HUES48 (cell line): ENCODE measurements around the gene FYCO1.

Source experiments
- H3K27ac ChIP-seq: one replicate; pipeline ENCODE4 v1.7.0; 2013; ENCODE audit warnings: low read depth, low read length, inconsistent platforms
- H3K27me3 ChIP-seq: 2 replicates; pipeline ENCODE4 v1.6.1; 2013; ENCODE audit warnings: mild to moderate bottlenecking, low read length; ENCODE audit not compliant: control insufficient read depth, insufficient read depth
- H3K36me3 ChIP-seq: 2 replicates; pipeline ENCODE4 v1.6.1; 2013; ENCODE audit warnings: low read length; ENCODE audit not compliant: control insufficient read depth, insufficient read depth
- H3K4me1 ChIP-seq: 2 replicates; pipeline ENCODE4 v1.6.1; 2013; ENCODE audit warnings: mild to moderate bottlenecking, low read length; ENCODE audit not compliant: control insufficient read depth, insufficient read depth
- H3K4me3 ChIP-seq: 2 replicates; pipeline ENCODE4 v1.5.1; 2013; ENCODE audit warnings: mild to moderate bottlenecking, low read depth, low read length
- H3K9ac ChIP-seq: 2 replicates; pipeline ENCODE4 v1.6.1; 2013; ENCODE audit warnings: mild to moderate bottlenecking, low read depth, low read length, moderate library complexity
- H3K9me3 ChIP-seq: 2 replicates; pipeline ENCODE4 v1.6.1; 2013; ENCODE audit warnings: low read length; ENCODE audit not compliant: control insufficient read depth, insufficient read depth

The FYCO1 gene

DNA sequence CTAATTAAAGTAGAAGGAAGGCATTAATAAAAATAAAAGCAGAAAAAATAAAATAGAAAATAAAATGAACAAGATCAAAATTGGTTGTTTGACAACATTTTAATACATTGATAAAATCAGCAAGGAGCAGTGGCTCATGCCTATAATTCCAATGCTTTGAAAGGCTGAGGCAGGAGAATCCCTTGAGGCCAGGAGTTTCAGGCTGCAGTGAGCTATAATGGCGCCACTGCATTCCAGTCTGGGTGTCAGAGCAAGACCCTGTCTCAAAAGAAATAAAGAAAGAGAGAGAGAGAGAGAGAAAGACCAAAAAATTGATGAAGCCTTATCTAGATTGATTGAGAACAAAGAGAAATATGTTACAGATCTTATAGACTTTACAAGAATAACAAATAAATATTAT is 29.5 kb upstream of the FYCO1 start:
- H3K4me3 ChIP-seq: no peak overlapping the region
- no peaks in the 10 kb centered on the region for H3K27me3 ChIP-seq
- no peaks in the 10 kb centered on the region for H3K4me1 ChIP-seq
- H3K9me3 ChIP-seq: peaks cover 19% of the 10 kb centered on the region
- H3K9ac ChIP-seq: no peak overlapping the region
- H3K36me3 ChIP-seq: no peaks in the 10 kb centered on the region
- no peak overlapping the region for H3K27ac ChIP-seq

DNA sequence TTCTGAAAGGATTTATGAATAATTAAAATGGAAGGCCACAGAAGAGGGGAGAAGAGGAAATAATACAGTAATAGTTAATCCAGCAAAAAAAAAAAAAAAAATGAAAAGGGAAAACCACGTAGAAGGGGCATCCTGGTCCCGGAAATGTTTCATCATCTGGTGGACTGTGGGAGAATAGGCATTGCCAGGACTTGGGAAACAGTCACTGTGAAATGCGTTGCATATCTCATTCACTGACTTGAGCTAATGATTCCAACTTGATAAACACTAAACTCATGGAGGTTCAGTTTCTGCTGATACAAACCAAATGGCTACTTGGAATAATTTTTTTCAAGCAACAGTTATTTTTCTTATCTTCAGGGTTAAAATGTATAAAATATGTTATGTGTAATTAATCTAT is 28.5 kb upstream of the FYCO1 start:
- Histone ChIP-seq H3K9me3 (peaks cover 15% of the 10 kb centered on the region), H3K27me3 (no peaks in the 10 kb centered on the region), H3K4me1 (no peaks in the 10 kb centered on the region), H3K4me3 (no peak overlapping the region), H3K9ac (no peak overlapping the region), H3K36me3 (no peaks in the 10 kb centered on the region), H3K27ac (no peak overlapping the region)

DNA sequence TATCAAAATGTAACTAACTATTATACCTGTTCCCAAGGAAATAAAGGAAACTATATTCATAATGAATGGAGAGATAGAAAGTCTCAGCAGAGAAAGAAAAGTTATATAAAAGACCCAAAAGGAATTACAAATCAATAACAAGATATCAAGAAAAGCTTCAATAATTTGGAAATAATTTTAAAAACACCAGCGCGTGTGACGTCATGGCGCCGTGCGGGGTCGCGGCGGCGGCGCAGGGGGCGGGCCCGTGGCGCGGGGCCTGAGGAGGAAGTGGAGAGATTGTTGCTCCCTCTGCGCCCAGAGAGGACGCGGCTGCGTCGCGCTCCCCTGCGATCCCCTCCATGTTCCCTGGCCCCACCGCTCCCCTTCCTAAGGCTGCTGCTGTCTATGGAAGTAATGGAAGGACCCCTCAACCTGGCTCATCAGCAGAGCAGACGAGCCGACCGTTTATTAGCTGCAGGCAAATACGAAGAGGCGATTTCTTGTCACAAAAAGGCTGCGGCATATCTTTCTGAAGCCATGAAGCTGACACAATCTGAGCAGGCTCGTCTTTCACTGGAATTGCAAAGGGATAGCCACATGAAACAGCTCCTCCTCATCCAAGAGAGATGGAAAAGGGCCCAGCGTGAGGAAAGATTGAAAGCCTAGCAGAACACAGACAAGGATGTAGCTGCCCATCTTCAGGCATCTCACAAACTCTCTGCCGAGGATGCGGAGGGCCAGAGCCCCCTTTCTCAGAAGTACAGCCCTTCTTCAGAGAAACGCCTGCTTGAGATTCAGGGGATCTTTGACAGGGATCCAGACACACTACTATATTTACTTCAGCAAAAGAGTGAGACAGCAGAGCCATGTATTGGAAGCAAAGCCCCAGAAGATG is 27.5 kb upstream of the FYCO1 start:
- no peak overlapping the region for H3K27ac ChIP-seq
- no peaks in the 10 kb centered on the region for H3K36me3 ChIP-seq
- no peaks in the 10 kb centered on the region for H3K4me1 ChIP-seq
- H3K9ac ChIP-seq: no peak overlapping the region
- peaks cover 11% of the 10 kb centered on the region for H3K9me3 ChIP-seq
- H3K4me3 ChIP-seq: no peak overlapping the region
- no peaks in the 10 kb centered on the region for H3K27me3 ChIP-seq

DNA sequence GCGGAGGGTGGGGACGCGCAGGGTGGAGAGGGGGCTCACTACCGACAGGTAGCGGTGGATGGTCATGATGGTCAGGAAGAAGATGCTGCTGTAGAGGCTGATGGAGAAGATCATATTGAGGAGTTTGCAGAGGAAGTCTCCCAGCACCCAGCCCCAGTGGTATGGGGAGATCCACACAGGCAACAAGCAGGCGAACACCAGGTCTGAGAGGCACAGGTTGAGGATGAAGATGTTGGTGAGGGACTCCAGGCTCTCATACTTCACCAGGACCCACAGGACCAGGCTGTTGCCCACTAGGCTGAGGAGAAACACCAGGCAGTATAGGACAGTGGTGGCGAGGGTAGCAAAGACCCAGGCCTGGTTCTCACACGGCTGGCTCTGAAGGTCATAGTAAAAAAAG is 25.9 kb upstream of the FYCO1 start:
- Histone ChIP-seq H3K9ac (no peak overlapping the region), H3K27ac (no peak overlapping the region)

DNA sequence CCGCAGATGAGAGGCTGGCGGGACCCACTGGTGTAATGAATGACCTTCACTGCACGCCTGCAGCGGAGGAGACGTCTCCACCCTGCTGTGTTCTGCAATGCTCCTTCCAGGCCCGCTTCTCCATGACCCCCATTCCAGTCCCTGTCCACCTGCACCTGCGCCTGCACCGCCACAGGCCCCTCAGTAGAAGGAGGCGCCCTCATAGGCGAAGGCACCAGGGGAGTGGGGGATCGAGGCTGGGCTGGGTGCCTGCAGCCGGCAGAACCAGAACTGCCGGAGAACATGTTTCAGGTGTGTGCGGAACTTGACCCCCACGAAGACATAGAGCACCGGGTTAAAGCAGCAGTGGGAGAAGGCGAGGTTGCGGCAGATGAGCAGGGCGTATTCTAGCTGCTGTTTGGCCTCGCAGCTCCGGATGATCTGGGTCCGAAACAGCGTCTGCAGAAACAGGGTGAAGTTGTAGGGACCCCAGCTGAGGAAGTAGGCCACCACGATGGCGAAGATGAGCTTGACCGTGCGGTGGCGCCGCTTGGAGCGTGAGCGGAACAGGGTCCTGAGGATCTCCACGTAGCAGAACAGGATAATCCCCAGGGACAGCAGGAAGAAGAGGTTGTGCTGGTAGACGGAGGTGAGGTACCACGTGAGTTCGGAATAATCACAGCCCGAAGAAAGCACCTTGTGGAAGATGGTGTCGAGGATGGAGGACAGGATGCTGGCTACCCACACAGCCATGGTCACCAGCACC is 25.3 kb upstream of the FYCO1 start:
- Histone ChIP-seq H3K4me1 (no peaks in the 10 kb centered on the region), H3K9me3 (no peaks in the 10 kb centered on the region), H3K9ac (no peak overlapping the region), H3K4me3 (no peak overlapping the region), H3K27ac (no peak overlapping the region), H3K36me3 (no peaks in the 10 kb centered on the region), H3K27me3 (no peaks in the 10 kb centered on the region)

More for the DNA sequence above, 25.9 kb upstream of the FYCO1 start:
- Histone ChIP-seq H3K27me3 (no peaks in the 10 kb centered on the region), H3K4me3 (no peak overlapping the region), H3K4me1 (no peaks in the 10 kb centered on the region), H3K9me3 (no peaks in the 10 kb centered on the region), H3K36me3 (no peaks in the 10 kb centered on the region)

DNA sequence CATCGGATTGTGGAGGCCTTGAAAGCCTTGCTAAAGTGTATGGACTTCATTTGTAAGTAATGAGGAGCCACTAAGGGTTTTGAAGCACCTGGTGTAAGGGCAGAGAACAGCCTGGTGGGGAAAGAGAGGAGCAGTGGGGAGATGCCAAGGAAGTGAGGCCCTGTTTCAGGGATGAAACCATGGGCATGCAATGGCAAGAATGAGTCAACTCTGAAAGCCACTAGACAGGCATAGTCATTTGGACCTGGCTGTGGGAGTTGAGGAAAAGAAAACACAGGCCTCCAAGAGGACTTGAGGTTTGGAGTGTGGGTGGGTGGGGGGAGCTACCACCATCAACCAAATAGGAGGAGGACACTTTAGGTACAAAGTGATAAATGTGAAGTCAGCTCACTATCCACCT is 24.1 kb upstream of the FYCO1 start:
- H3K9ac ChIP-seq: no peak overlapping the region
- H3K4me1 ChIP-seq: no peaks in the 10 kb centered on the region

DNA sequence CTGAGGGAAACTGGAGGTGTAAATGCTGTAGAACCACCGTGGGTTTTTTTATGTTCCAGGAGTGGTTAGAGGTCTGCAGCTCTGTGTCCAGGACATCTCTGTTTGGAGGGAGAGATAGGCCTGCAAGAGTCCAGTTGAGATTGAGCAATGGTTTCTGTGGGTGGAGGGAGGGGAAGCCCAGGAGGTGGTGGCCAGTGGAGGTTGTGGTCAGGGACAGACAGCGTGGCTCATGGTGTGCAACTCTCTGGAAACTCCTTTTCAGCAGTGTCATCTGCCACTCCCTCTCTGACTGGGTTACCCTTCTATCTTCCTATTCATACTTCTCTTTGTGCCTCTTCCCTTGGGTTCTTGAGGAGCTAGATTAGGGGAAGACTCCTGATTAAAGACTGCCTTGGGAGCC is 22.1 kb upstream of the FYCO1 start:
- no peak overlapping the region for H3K9ac ChIP-seq
- no peak overlapping the region for H3K4me3 ChIP-seq
- no peaks in the 10 kb centered on the region for H3K9me3 ChIP-seq
- no peaks in the 10 kb centered on the region for H3K27me3 ChIP-seq
- no peak overlapping the region for H3K27ac ChIP-seq
- H3K4me1 ChIP-seq: no peaks in the 10 kb centered on the region
- H3K36me3 ChIP-seq: no peaks in the 10 kb centered on the region

More for the DNA sequence above, 24.1 kb upstream of the FYCO1 start:
- no peaks in the 10 kb centered on the region for H3K9me3 ChIP-seq
- H3K27me3 ChIP-seq: no peaks in the 10 kb centered on the region
- no peak overlapping the region for H3K4me3 ChIP-seq
- H3K36me3 ChIP-seq: no peaks in the 10 kb centered on the region
- H3K27ac ChIP-seq: no peak overlapping the region

DNA sequence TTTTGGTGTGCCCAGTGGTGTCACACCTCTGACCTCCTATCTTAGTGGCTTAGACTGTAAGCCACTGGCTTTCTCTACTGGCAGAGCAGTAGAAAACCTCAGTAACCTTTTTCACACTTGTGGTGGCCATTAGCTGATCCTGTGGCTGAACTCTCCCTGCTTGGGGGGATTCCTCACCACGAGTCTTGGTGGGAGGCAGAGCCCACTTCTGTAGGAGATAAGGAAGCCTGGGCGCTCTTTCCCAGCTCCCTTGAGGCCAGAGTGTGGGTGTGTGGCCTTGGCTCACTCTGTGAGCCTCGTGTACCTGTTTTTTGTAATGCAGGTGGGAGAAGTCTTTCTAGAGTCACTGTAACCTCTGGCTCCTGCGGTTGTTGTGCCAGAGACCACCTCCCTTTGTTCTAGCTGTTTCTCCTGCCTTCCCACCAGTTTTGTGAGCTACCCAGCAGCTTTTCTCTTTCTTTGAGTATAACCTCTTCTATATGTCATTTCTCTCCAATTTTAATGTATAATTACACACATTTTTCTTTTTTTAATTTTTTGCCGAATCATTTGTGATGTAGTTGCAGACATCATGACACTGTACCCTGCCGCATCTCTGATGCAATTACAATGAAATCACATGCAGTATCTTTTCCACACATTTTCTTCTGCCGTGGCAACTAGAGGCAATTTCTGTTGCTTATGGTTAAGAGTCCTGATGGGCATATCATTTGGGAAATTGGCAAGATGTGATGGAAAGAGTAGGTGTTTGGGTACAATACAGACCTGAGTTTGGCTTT is 17.9 kb upstream of the FYCO1 start:
- no peak overlapping the region for H3K27ac ChIP-seq
- no peaks in the 10 kb centered on the region for H3K4me1 ChIP-seq
- H3K9ac ChIP-seq: no peak overlapping the region
- H3K36me3 ChIP-seq: no peaks in the 10 kb centered on the region
- H3K4me3 ChIP-seq: no peak overlapping the region
- no peaks in the 10 kb centered on the region for H3K27me3 ChIP-seq
- no peaks in the 10 kb centered on the region for H3K9me3 ChIP-seq

DNA sequence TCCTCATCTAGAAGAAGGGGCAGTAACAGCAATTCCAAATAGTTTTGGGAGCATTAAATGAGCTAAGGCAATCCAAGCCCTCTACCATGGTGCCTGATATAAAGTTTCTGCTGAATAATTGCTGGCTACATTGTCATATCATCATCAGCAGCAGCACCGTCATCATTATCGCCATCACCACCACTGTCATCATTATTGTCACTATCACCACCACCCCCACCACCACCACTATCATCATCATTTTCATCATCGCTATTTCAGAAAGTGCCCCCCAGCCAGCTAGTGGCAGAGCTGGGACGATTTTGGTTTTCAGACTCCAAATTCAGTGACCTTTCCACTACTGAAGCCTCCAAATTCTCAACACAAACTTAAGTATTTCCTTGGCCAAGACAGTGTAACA is 16.6 kb upstream of the FYCO1 start:
- Histone ChIP-seq H3K36me3 (no peaks in the 10 kb centered on the region), H3K4me1 (peaks cover 6% of the 10 kb centered on the region), H3K9ac (no peak overlapping the region), H3K9me3 (no peaks in the 10 kb centered on the region), H3K27ac (no peak overlapping the region), H3K27me3 (no peaks in the 10 kb centered on the region), H3K4me3 (no peak overlapping the region)

DNA sequence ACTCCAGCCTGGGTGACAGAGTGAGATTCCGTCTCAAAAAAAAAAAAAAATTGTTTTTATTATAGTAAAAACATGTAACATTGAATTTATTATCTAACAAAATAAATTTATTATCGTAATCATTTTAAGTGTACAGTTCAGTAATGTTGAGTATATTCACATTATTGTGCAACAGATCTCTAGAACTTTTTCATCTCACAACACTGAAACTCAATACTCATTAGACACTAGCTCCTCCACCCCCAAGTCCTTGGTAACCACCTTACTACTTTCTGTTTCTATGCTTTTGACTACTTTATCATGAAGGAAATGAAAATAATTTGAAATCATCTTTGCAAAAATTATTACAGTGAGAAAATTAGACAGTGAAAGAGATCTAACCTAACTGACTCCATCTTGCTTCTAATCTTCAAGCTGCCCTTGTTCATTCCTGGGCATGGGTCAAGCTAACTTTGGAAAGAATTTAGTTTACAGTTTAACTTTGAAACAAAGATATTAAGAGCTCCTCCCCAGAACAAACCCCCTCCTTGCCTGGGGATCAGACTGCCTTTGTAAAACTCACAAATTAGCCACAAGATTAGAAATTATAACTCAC is 15.0 kb upstream of the FYCO1 start:
- no peak overlapping the region for H3K9ac ChIP-seq
- no peaks in the 10 kb centered on the region for H3K9me3 ChIP-seq
- H3K27me3 ChIP-seq: no peaks in the 10 kb centered on the region
- no peak overlapping the region for H3K27ac ChIP-seq
- H3K4me3 ChIP-seq: no peak overlapping the region
- no peaks in the 10 kb centered on the region for H3K36me3 ChIP-seq
- H3K4me1 ChIP-seq: peaks cover 16% of the 10 kb centered on the region
